Posterior vena cava (tissue), 2 donors: Measurements from ENCODE around the gene TRIM66. TPM values are rescaled to one million over a fixed set of nuclear protein-coding genes. Genes with fewer than 3 reads are reported as not detected.

ENCODE experiments used
- DNase-seq: peaks from one replicate; pipeline ENCODE4 v3.0.0-alpha.2; 2020; ENCODE audit warnings: low spot score
- intact Hi-C, 2 donors: fragments of 100-400 bp; cut with DNase I; formaldehyde crosslinking; loops; one replicate each; pipeline versions ENCODE4 v1.14.1 to v1.14.2; 2022 to 2023
- total RNA-seq, 2 donors: library from RNA; stranded (reverse); fragmentation: NEBNext Ultra II Directional; extraction: Animal tissue kit (Norgen Biotek cat#: 25700); gene quantifications; one replicate each; pipeline ENCODE4 v1.2.1, GENCODE V29; 2021
- donor health status: DM: yes; HTN: yes; CAD: no.
- donor health status: DM: yes; HTN: yes; CAD: no.

TRIM66 gene
- total RNA-seq, 2 donors from 2014 or later, result 5.9 to 13.4 TPM

DNA sequence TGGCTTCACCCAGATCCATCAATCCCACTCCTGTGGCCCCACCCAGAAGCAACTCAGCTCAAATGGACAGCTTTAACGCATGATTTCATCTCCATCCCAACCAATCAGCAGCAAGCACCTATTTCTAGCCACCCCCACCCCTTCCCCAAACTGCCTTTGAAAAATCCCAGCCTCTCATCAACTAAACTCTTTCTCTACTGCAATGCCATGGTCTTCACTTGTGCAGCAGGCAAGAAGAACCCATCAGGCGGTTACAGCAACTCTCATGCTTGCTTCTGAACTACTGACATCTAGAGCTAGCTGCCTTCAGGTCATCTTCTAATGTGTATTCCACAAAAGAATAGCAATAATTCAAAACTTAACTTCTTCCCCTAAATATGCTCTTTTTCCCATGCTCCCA is 46.3 kb downstream of the TRIM66 start:
- DNase-seq, result no peak
- intact Hi-C loops, result no loop called here

DNA sequence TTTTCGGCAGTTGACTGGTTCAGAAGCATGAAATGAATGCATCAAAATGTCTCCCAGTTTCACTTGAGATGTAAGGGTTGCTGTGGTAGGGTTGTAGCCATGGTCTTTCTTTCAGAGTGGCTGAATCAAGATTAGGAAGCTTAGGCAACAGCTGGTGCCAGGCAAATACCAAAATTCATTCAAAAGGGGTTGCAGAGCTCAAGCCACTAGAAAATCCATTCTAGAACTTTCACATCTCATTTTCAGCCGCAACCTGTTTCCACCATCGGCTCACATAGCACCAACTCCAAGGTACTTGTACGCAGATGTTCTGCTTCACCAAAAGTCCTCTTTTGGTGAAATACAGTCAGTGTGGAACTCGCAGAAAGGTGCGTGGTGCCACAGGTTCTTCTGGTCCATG is 48.0 kb downstream of the TRIM66 start:
- intact Hi-C loops, result no loop called here
- no peak for DNase-seq

DNA sequence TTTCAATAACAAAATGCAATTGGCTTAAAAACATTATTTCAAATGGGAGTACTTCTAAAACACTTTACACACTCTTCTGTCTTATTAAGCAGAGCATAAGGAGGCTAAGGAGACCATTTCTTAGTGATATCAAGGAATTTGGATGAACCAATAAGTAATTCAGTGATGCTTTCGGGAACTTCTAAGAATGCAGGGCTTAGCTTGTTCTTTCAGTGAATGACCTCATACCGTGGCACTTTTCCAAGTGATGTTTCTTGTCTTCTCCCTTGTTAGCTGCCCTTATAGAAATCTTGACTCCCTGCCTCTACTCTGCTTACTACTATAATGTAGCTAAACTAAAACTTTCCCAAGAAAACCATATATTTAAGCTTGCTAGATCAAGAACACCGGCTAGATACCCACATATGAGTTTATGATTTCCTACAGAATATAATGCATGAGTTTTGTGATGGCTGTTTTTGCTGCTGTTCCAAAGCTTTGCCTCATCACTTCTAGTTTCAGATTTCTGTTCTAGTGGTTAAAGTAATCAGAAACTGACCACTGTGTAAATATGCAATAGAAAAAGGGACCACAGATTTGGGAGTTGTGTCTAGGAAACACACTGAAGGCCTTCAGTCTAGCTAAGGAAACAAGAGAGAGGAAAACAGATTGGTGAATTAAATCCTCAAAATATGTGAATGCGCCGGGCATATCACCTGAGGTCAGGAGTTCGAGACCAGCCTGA is 50.9 kb downstream of the TRIM66 start:
- intact Hi-C loops, result no loop called here
- no peak for DNase-seq

DNA sequence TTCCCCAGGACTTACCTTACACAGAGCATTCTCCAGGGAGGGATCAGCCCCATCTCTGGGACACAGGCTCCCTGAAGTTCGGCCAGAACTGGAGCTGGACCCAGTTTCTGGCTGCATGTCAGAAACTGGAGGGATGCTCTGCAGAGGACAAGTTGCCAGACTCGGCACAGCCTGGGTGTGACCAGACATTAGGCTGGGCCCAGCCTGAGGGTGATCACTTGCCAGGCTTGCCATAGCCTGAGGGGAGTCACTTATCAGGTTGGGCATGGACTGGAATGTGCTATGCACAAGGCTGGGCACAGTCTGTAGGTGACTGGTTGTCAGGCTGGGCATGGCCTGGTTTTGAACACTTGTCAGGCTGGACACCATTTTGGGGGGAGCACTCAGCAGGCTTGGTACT is 57.8 kb downstream of the TRIM66 start:
- DNase-seq, result no peak
- intact Hi-C loops, result no loop called here

DNA sequence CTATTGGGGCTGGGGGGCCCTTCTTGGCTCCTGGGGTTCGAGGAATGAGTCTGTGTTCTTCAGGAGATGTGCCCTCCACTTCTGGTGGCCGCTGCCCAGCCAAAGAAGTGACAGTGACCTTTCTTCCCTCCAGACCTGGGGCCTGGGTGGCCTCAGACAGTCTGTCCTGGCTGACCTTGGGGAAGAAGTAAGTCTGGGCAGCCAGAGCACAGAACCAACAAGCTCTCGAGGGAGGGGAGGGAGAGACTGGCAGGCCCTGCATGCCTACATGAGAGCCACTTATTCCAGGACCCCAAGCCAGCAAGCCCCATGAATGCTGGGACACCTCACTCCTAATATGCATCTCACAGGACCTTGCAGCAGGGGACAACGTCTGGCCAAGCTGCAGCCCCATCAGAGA is 61.3 kb downstream of the TRIM66 start:
- intact Hi-C loops, result no loop called here
- no peak for DNase-seq

DNA sequence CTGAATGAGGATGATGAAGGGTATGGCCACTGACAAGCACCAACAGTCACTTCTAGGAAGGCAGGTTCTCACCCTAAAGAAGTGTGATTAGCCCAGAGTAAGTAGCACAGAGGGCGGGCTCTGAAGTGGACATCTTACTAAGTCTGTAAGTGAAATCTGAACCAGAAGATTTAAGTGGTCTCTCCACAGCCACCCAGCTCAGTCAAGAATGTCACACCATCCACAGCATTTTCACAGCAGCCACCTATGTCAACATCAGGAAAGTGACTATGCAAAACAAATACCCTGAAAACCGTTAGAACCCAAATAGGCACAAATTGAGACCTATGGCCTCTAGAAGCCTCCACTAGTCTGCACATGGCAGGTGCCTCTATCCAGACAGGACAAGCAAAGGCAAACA is 65.4 kb downstream of the TRIM66 start:
- intact Hi-C loops, result no loop called here
- no peak for DNase-seq

DNA sequence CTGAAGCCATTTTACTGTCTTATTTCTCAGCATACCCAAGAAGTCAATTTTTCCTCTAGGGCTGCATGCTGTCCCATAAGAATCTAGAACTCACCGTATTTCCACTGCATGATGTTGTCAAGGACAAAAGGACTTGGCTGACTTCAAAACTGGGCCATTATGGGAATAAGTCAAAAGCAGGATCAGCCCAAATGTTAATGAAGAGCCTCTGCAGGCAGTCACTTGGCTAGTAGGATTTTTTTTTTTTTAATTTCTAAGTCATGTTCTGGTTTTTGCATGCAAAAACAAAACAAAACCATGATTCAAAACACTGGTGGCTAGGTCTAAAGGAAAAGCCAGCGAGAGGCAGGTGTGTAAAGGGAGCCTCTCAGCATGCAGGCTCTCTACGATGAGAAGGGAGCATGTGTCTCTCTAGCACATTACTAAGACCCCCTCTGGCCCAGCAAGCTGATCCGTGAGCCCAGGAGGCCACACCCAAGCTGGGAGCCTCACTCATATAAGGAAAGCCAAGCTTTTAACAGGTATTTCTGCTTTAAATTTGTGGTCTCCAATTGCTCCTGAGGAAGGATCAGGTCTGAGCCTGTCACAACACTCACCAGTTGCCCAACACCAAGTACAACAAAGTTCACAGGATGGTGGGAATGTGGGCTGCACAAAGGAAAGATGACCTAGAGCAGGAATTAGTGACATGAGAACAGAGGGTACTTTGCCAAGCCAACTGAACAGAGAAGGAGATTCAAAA is 67.0 kb downstream of the TRIM66 start:
- intact Hi-C loops, result no loop called here

DNA sequence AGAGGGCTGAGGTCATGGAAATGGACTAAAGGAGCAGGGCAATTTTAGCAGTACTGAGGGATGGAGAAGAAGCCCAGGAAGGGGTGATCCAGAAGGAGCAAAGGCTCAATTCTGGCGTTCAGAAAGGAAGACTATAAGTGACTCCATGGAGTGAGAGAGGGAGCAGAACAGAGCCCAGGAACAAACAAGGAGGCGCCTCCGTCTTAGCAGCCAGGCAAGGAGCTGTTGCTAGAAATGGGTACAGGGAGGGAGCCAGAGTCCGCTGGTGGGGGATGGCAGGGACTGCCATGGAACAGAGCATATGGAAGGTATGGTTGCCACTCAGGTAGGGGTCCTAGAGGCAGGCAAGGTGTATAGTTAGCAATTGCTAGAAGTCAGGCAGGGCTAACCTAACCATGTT is 68.0 kb downstream of the TRIM66 start:
- no peak for DNase-seq
- intact Hi-C loops, result no loop called here

More for the DNA sequence above, 67.0 kb downstream of the TRIM66 start:
- DNase-seq, result no peak

DNA sequence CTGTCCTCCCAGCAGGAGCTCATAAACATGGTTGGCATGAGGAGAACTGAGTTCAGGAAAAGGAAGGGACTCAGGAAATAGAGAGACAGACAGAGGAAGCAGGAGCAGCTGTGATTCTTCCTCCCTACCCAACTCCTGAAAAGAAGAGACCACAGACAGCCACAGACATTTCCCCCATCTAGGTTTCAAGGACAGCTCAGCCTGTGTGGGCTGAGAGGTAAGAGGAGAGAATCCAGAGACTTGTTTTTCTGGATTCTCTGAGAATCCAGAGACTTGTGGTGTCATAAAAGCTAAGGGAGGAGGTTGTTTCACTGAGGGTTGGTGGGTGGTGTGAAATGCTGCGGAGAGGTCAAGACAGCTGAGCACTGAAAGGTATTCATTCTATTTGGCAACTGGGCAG is 69.4 kb downstream of the TRIM66 start:
- intact Hi-C loops, result no loop called here
- no peak for DNase-seq

DNA sequence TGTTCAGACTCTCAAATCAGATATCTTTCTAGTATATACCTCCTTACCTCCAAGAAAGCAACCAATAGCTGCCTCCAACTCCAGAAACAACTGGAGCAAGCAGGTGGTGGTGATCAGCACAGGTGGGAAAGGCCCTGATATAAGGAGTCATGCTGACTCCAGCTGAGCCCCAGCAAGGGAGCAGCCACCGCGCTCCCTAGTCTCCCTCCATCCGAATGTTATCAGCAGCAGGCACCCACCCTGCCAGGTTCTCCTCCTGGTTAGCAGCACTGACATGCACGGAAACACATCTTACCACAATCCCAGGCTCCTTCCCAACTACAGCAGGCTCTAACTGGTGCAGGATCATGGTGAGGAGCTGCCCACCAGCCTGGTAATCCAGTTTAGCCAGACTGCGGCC is 69.9 kb downstream of the TRIM66 start:
- intact Hi-C loops, result no loop called here
- no peak for DNase-seq

DNA sequence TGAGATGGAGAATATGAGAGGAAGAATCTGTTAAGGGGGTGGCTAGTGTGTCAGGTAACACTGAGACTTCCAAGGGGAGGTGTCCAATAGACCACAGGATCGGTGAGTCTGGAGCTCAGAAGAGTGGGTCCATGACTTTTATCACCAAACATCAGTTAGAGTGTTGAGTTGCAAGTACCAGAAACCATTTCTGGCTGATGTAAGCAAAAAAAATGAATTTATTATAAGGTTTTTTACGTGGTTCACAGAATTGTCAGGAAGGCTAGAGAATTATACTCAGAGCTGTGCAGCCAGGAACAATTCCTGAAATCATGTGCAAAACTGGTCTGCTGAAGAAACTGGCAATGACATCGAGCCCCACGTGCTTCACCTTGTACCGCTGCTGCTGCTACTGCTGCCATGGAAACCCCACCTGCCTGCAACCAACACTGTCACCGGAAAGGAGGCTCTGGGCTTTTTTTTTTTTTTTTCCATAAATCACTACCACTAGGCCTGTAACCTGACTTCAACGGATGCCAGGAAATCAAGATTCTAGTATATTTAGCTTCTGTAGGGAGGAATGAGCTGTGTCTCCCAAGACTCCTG is 71.8 kb downstream of the TRIM66 start:
- intact Hi-C loops, result no loop called here
- no peak for DNase-seq

DNA sequence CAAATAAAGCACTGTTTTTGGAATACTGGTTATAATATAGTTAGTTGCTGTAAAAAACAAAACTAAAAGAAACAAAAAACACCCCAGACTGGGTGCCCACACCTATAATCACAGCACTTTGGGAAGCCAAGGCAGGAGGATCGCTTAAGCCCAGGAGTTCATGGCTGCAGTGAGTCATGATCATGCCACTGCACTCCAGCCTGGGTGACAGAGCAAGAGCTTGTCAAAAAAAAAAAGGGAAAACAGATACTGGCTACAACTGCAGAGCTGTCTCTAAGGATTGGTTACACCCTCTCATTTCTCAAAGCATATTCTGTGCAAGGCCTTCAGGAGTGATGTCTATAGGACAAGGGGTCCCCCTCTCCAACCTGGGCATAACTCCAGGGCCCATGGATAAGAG is 73.8 kb downstream of the TRIM66 start:
- intact Hi-C loops, result no loop called here
- no peak for DNase-seq

DNA sequence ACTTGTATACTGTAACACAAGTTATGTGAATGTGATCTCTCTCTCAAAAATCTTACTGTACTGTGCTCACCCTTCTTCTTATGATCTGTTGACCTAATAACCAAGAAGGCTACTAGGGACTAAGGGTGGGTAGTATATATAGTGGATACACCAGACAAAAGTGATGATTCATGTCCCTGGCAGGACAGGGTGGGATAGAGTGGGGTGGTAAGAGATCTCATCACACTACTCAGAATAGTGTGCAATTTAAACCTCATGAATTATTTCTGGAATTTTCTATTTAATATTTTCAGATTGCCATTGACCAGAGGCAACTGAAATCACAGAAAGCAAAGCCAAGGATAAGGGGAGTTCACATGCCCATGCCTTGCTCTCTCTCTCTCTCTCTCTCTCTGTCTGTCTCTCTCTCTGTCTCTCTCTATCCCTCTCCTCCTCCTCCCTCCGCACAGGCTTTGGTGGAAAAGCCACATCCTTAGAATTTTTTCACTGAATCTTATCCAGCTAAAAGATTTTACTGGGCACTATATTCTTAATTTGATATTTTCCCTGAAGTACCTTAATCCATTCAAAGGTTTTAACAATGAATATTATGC is 76.4 kb downstream of the TRIM66 start:
- intact Hi-C loops, result no loop called here
- DNase-seq, result no peak

DNA sequence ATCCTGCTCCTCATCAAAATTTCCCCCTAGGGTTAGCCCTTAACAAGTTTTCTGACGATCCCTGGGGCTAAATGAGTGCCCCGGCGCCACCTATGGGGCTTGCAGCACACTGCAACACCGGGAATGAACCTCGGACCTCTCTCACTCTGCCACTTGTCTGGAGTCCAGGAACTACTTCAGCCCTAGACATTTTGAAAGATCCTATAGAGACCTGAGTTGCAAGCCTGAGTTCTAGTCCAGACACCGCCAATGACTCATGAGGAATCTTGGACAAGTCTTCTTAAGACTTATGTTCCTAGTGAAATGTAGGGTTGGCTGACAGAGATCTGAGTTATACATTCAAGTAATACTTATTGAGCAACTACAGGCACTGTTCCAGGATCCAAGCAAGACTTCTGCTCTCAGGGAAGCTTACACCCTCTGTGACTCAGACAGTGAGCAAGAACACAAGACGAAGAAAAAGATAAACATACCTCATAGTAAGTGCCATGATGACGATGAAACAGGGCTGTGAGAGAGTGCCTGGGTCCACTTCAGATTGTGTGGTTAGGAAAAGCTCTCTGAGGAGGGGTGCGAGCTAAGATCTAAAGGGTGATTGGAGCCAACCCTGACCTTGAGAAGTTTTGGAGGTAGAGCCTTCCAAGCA is 78.3 kb downstream of the TRIM66 start:
- DNase-seq, result peak; percentile 90
- intact Hi-C loops, result no loop called here

DNA sequence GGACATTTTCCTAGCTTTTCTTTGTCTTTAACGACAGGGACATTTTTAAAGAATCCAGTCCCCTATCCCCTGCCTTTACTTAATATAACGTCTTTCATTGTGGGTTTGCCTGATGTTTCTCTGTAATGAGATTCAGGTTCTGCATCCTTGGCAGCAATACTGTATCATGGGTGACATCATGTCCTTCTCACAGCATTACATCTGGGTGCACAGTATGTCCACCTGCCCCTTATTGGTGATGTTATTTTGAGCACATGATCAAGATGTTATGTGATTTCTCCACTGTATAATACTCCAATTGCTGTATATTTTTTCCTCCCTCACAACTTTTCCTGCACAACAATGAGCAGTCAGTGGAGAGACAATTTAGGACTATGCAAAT is 78.8 kb downstream of the TRIM66 start:
- intact Hi-C loops, result no loop called here

DNA sequence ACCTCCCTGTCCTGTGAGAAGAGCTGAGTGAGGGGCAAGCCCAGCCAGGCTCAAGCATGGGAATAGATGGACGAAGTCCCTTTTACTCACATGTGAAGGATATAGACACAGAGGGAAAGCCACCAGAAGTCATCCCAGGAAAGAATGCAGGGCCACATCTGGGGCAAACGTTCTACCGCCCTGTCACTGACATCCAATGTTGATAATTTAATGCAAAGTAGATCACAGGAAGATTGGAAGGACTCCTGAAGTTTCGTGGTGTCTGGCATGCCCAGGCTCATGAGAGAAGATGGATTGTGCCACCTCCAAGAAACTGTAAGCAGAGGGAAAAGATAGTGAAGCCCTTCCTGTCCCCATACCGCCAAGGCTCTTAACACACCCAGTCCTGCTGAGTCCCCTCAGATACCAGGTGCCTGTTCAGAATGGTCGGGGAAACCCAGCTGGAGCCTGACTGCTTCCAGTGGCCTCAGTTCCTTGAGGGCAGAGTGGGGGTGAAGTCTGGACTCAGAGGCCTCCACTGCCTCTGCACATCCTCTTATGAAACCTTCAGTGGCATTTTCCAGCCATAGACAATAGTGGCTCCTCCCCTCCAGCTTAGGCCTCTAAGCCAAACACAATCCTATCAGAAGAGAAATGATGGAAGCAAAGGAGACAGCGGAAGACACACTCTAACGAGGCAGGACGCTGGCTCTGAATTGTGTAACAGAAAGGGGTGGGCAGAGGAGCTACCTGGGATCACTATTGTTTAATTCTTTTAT is 80.9 kb downstream of the TRIM66 start:
- intact Hi-C loops, result no loop called here
- no peak for DNase-seq

More for the DNA sequence above, 78.8 kb downstream of the TRIM66 start:
- DNase-seq, result no peak

DNA sequence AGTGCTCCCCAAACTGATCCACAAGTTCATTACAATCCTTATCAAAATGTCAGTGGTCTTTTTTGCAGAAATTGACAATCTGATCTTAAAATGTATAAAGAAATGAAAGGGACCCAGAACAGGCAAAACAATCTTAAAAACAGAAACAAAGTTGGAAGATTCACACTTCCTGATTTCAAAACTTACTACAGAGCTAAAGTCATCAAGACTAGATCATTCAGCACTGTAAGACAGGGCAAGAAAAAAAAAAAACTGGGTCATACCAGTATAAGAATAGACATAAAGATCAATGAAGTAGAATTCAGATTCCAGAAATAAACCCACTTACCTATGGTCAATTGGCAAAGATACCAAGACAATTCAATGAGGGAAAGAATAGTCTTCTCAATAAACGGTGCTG is 84.0 kb downstream of the TRIM66 start:
- no peak for DNase-seq
- intact Hi-C loops, result no loop called here

DNA sequence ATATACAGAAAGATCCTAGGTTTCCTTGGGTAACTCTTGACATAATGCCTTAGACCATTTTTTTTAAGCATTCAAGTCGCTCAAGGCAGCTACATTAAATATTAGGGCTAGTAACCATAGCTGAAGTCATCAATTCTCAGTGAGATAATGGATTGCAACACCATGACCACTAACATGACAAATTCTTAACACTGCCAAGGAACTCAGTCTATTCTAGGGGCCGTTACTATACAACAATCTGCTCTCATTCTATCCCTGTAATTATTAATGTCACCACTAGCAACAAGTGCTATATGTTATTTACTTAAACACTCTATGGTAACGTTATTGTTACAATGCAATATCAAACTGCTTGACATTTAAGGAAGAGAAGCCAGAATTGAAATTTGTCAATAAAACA is 85.3 kb downstream of the TRIM66 start:
- DNase-seq, result no peak
- intact Hi-C loops, result no loop called here

DNA sequence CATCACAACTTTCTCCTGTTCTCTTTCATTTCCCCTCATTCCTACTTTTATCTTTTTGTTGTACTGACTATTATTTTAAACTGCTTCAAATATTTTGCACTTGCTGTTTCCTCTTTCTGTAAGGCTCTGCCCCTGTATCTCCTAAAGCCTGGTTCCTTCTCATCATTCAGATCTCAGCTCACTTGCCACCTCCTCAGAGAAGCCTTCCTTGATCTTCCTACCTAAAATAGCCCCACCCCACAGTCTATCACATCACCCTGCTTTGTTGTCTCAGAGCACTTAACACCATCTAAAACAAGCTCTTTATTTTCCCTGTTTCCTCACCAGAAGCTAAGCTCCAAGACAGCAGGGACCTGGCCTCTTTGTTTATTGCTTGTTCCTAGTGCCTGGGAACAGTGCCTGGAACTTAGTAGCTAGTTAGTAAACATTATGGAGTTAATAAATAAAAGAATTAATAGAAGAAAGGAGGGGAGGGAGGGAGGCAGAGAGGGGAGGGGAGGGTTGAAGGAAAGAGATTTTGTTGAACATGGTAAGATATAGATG is 85.9 kb downstream of the TRIM66 start:
- DNase-seq, result no peak
- intact Hi-C loops, result no loop called here
